Fibroblast of gingiva (primary cell): ENCODE results near the gene SLC25A43.
"Not testable (repeated sequence)": the region's sequence is repeated elsewhere in the genome, so short reads cannot be mapped to it uniquely, and the experiment has no call there.

Experiments used
- DNase-seq: peaks from one replicate; pipeline ENCODE4 v3.0.0-alpha.2; 2011; ENCODE audit warnings: low read depth

The SLC25A43 gene

DNA sequence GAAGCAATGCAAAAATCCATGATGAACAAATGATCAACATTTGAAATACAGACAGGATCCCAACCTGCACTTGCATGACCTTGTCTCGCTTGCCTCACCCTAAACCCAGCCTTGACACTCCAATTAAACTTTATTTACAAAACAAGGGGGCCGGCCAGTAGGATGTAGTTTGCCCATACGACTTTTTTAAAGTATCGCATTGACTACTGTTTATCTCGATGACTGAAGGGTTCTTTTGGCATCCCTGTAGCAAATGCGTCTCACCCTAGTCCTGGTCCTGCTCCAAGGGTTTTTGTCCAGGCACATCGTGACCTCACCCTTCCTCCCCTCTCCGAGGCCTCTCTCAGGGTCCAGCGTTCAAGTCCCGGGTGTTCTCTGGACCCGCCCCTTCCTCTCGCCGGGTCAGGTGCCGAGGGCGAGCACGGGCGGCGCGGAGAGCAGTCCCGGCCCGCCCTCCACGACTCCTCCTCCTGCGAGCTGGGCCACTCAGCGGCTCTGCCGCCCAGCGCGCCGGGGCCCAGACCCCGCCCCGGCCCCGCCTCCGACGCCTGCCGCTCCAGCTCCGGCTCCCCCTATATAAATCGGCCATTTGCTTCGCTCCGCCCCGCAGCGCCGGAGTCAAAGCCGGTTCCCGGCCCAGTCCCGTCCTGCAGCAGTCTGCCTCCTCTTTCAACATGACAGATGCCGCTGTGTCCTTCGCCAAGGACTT lies 68.9 kb downstream of the SLC25A43 start, which contains the start of gene SLC25A5:
SLC25A5 (plus strand) TSS at position 603 of the 709 bp plus-strand sequence; CDS start at position 675, 72 bp downstream.
- peak; percentile 76 for DNase-seq

DNA sequence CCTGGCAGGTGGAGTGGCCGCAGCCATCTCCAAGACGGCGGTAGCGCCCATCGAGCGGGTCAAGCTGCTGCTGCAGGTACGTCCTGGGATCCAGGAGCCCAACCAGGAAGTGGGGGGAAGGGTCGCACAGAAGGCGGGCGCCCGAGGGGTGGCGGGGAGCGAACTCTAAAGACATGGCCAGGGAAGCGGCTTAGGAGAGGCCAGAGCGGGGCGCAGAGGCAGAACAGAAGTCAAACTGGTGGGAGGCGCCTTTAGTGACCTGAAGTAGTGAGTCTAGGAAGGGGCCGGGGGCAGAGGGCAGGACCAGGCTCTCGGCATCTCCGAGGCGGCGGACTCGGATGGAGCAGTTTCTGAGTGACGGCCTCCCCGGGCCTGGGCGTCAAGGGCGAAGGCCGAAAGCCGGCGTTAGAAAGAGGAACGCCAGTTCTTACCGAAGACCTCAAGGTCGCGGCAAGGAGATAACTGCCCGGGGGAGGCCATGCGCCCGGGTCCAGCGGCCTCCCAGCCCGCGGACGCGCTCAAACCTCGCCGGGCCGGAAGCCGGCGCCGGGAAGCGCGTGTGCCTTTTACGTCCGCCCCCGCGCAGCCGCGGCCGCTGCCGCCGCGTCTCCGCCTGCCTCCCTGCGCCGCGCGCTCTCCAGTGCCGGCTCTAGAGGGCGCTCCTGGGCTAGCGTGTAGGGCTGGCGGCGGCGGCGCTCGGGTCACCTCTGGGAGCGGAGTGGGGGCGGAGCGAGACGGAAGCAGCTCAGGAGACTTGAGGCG lies 69.6 kb downstream of the SLC25A43 start:
- DNase-seq = peak; percentile 73

DNA sequence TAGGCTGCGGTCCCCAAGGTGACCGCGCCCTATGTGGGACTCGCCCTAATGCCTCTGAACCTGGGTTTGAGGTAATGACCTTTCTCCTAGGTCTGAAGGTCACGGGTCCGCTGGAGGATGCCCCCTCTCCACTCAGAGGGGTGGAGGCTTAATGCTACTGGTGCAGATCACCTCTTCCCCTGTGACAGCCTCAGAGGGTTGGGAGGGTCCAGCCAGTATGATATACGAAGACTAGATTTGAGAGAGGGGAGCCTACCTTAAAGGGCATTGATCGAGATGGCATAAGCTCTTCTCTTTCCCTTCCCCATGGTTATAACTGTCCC lies 70.1 kb downstream of the SLC25A43 start:
- DNase-seq = no peak

DNA sequence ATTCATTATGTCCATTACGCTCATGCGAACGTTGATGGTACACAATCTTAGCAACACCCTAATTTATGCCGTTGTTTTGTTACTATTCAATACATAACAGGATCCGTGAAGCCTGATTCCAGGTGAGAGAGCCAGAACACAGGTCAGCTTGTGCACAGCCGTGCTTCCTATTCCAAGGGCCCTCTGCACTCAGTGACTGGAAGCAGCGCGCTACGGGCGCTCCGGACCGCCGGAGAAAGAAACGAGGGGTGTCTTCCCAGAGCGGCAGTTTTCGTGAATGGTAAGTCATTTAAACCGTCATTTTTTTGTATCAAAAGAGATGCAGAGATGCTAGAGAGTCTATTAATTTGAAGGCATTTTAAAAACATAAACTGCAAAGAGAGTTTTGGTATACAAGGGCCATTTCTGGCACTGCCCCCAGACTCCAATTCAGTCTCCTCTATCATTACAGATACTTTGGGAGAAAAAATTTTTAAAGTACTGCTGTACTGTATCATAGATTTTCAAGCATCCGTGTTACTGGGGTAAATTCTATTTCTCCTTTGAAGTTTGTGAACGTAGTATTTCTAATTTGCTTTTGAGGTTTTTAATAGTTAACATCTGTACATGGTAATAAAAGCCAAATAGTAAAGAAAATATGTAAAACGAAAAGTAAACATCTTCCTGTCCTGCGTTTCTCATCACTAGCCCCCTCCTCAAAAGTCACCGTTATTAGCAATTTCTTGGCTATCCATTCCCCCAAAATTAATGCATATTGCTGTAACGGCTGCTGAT lies 75.7 kb downstream of the SLC25A43 start:
- DNase-seq = no peak

DNA sequence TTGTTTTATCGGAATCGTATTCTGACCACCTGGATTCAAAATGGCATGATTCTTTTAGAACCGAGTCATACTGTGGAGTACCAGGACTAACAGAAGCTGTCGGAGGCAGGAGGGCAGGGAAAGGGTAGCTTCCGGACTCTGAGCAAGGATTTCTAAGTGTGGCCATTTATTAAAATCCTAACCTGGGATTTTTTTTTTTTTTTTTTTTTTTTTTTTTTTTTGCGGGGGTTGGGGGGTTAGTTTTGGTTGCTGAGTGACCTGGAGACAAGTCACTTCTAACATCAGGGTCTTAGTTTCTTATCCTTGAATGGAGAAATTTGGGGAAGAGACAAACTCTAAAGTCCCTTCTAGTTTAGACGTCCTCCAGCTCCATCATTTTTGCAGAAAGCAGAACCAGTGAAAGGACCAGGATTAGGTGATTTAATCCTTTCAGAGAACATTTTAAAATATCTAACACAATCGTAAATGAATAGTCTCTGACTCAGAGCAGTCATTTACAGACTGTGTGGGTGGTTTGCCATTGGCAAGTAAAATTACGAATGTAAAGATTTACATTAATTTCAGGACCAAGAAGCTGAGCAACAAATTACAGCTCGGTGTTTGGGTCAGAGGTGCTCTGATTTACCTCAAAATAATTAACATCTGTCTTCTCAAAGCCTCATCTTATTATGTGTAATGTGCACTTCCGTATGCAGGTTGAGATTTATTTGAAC lies 76.4 kb downstream of the SLC25A43 start:
- no peak for DNase-seq

DNA sequence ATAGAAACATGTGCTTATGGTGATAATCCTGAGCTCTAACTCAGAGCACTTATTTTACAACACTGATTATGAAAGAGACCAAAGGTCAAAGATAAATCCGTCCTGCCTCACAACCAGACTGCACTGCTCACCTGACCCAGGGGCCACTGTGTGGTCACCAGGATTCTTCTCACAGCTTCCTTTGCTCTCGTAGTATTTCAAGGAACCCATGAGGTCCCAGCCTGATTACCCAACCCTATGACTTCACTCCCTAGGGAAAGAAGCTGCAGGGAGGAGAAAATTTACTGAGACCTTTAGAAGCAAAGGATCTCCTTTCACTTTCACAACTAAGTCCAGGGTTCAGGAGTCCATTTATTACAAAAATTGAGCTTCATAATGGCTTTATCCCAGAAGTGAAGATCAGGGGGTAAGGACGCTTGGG lies 78.7 kb downstream of the SLC25A43 start:
- peak; percentile 79 for DNase-seq

DNA sequence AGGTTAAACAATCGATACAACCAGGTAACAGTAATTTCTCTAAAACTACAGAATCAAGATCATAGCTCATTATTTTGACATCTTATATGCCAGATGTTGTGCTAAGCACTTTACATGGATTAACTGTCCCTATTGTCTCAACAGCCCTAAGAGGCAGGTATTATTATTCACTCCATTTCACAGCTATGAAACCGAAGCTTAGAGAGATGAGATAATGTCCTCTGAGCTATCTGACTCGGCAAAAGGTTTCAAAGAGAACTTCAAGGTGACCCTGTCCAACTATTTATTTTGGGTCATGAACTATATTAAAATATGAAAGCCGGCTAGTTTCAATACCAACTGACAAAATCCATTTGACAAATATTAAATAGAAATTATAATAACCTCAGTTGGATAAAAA lies 79.4 kb downstream of the SLC25A43 start:
- no peak for DNase-seq

DNA sequence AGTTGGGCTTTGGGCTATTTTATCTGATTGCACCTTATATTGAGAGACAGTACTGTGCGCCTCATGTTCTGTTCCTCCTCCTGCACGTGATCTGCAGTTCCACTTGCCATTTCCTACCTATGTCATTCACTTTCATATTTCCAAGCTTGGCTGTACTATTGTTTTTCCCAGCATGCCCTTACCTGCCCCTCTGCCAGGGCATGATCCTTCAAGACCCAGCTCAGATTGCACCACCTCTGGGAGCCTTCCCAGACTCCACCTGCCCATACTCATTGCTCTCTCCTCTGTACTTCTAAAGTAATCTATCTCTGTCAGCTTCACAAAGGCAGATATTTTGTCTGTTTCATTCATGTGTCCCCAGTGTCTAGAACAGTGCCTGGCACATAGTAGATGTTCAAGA lies 80.7 kb downstream of the SLC25A43 start:
- no peak for DNase-seq

DNA sequence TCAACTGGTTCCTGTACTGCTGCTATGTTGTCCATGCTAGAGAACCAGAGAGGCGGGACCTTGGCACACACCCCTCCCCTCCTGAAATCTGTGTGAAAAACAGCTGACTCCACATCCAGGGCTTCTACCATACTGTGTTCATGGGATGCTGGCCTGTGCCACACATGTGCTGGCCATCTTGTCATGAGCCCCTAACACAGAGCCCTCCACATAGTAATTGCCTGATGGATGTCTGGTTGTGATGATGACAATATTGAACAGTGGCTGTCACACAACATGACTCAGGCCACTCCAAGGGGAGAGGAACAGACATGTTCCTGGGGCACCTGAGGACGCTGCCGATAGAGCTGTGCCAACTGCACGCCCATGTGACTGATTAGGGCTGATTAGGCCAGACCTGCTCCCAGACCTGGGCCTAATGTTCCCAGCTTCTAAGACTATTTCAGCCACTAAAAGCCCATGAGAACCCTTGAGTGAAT lies 82.2 kb downstream of the SLC25A43 start:
- no peak for DNase-seq

DNA sequence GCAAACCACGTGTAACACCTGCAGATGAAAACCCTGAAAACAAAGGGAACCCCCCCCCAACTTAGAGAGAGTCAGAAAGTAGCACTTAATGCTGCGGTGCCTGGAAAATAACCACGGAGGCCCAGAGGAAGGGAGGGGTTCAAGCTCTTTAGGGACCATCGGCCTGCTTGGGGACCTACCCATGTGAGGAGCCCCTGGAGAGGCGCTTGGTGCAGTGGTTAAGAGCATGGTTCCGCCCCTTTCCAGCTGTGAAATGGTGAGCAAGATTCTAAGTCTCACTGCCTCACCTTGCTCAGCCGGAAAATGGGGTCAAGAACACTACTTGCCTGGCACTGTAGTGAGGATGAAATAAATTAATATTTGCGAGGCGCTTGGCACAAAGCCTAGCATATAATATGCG lies 82.9 kb downstream of the SLC25A43 start:
- DNase-seq = no peak

DNA sequence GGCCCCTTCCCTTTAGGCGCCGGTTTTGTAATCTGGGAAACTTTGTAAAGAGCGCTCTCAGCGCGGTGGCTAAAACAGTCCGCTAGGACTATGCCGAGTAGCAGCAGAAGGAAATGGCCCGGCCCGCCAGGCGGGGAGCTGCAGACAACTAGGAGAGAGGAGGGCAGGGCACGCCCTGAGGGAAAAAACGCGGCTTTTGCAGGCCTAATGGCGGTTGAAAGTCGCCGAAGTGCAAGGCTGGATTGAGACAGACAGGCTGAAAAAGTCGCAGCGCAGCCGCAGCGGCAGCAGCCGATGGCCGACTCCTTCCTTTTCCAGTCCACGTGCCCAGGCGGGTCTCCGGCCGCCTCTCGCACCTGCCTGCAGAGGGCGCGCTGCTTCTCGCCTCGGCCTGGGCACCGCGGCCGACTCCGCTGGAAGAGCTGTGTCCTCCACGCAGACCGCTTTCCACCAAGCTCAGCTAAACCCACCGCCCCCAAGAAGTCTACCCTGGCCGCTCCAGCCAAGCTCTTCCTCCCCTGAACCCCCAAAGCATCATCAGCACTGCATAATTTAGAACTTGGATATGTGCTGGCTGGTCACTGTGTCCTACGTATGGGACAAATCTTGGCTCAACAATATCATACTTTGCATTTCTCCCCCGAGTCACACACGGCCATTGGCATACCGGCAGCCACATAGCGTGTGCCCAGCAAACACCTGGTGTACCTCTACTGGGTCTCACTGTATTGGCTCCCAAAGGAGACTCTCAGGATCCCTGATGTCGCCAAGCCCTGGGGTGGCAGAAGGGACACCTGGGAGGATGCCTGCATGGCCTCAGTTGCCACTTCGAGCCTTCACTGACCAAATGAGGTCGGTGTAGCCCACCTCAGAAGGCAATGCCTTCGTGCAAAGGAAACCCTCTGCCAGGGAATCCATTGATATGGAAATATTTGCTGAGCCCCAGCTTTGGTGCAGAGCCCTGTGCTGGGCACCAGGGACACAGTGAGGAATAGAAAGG lies 83.6 kb downstream of the SLC25A43 start:
- DNase-seq = peak; percentile 26

DNA sequence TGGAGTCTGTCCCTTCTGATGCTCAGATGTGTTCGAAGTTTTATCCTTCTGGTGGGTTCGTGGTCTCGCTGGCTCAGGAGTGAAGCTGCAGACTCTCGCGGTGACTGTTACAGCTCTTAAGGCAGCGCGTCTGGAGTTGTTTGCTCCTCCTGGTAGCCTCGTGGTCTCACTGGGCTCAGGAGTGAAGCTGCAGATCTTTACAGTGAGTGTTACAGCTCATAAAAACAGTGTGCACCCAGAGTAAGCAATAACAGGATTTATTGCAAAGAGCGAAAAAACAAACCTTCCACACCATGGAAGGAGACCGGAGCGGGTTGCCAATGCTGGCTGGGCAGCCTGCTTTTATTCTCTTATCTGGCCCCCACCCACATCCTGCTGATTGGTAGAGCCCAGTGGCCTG lies 87.6 kb downstream of the SLC25A43 start:
- no peak for DNase-seq

DNA sequence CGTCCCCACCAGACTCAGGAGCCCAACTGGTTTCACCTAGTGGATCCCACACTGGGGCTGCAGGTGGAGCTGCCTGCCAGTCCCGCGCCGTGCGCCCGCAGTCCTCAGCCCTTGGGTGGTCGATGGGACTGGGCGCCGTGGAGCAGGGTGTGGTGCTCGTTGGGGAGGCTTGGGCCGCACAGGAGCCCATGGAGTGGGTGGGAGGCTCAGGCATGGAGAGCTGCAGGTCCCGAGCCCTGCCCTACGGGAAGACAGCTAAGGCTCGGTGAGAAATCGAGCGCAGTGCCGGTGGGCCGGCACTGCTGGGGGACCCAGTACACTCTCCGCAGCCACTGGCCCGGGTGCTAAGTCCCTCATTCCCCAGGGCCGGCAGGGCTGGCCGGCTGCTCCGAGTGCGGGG lies 88.6 kb downstream of the SLC25A43 start:
- DNase-seq = not testable (repeated sequence)

DNA sequence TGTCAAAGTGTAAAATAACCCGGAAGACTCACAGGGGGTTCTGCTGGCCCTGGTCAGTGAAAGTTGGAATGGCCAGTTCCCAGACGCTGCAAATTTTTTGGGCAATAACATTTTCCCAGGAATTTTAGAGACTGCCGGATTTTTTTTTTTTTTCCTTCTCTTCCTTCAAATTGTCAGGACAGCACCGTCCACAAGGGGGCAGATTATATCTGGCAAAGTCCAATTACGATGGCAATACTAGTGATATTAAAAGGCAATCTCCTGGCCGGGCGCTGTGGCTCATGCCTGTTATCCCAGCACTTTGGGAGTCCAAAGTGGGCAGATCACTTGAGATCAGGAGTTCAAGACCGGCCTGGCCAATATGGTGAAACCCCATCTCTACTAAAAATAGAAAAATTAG lies 89.6 kb downstream of the SLC25A43 start:
- peak; percentile 38 for DNase-seq

DNA sequence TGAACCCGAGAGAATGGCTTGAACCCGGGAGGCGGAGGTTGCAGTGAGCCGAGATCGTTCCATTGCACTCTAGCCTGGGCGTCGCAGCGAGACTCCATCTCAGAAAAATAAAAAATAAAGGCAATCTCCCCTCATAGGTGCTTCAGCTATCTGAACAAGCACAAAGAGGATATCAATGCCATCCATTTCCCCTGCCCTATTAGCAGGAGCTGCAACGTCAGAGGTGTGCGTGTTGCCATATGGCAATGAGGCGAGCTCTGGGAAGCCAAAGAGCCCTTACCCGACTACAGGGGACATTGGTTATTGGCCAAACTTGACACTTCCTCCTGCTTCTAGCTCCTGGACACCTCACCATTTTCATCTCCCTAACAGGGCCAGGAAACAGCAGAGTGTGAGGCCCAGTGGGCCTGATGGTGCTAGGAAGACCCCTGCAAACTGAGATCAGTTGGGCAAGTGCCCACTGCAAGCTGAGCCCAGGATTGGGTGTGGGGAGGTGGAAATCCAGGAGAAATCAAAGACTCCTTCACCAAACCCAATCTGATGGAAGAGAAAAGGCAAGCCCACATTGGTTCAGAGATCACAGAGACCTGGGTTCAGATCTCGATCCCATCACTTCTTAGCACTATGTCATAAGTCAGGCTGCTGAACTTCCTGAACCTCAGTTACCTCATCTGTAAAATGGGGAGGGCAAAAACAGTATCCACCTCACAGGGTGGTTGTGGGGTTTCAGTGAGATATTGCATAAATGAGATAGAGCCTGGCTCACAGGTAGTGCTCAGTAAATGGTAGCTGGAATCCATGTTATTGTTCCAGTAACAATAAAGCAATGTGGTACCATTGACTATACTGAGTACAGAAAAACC lies 90.3 kb downstream of the SLC25A43 start:
- no peak for DNase-seq

DNA sequence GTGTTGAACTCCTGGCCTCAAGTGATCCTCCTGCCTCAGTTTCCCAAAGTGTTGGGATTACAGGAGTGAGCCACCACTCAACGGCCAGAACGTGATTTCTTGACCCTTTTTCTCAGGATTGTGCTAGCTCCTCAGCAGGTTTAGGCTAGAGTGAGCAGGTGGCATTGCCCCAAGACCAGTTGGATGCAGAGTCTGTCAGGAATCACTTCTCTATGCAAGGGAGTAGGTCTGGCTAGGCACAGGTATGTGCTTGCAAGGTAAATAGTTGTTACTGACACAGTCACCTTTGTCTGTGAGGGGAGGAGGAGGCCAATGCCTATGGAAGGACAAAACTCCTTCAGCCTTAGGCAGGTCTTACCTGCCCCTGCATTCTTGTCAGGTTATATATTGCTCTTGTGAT lies 93.3 kb downstream of the SLC25A43 start:
- DNase-seq = no peak

DNA sequence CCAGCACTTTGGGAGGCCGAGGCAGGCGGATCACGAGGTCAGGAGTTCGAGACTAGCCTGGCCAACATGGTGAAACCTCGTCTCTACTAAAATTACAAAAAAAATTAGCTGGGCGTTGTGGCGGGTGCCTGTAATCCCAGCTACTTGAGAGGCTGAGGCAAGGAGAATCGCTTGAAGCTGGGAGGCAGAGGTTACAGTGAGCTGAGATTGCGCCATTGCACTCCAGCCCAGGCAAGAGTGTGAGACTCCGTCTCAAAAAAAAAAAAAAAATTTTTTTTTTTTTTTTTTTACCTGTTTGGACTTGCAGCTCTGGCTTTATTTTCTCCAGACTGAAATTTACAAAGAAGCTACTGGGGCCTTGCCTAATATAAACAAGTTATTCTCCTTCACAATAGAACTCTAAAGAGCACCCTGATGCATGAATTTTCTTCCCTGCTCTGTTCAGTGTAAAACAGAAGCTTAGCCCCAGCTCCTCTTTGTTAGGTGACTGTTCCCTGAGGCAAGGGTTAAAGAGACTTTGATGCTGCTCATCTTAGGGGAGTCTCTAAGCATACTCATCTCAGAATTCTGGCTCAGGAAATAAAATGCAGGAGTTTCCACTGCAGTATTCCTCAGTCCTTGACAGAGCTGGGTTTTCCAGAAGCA lies 94.8 kb downstream of the SLC25A43 start:
- DNase-seq = not testable (repeated sequence)

DNA sequence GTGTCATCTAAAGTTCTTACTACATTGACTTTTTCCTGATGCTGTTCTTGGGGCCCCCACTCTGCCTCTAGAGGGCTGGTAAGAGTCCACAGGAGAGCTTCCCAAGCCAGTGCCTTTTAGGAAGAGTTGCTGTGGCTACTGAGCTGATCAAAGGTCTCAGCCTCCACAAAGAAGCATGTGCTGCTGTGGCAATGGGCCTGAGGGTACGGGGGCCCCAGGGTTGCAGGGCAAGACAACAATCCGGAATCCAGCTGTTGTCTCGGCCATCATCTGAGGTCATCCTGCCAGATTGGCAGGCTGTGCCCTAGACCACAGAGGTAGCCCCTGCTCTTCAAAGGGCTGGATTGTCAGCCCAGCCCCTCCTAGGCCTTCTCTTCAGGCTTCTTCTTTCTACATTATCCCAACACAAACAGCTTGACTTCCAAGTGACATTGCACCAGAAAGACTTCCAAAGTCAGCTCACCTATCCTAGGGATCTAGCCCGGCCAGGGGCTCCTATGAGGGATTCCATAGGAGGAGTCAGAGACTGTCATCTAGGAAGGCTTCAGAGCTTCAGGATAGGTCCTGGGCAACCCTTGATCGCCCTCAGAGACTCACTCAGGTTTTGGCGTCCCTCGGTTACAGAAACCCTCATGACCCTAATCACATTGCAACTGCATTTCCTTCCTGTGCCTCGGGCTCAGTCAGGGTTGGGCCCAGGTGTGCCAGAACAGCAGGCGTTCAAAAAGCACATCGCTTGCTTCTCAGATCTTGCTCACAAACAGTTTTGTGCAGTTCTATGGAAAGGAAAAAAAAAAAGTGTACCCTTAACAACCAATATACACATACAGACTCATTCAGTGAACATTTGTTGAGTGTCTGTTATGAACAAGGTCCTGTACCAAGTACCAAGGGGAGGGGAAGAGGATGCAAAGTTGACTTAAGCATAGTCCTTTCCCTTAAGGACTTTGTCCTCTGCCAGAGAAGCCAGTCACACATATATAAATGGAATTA lies 96.9 kb downstream of the SLC25A43 start:
- DNase-seq = no peak
